AG08395 (cell line): Measurements from ENCODE around the gene STXBP3.
"Not testable (repeated sequence)": the region's sequence is repeated elsewhere in the genome, so short reads cannot be mapped to it uniquely, and the experiment has no call there.

Experiments used
- DNase-seq: peaks from one replicate; pipeline ENCODE4 v3.0.0; 2012; ENCODE audit warnings: mixed read lengths, low spot score

The STXBP3 gene

DNA sequence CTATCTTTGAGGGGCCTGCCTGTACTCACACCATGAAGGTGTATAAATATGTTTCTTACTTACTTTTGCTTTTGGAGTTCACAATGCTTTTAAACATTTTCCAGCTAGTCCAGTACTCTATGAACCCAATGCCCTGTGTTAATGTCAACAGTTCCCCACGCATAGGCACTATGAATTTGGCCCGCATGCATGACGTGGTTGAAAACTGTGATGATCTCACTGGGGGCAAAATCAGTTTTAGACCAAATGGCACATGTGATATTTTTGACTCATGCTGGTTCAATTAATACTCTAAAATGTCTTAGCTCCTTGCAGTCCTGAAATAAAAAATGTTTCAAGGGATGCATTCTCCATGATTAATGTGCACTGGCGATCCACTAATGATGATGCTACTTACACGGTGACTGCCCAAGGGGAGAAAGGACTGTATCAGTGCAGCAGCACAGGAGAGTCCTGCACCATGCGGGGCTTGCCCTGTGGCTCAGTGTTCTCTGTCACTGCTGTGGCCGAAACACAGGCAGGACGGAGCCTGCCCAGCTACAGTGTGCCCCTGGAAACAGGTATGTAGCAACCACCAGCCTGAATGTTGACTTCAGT is 18.0 kb upstream of the STXBP3 start:
- DNase-seq, result no peak

DNA sequence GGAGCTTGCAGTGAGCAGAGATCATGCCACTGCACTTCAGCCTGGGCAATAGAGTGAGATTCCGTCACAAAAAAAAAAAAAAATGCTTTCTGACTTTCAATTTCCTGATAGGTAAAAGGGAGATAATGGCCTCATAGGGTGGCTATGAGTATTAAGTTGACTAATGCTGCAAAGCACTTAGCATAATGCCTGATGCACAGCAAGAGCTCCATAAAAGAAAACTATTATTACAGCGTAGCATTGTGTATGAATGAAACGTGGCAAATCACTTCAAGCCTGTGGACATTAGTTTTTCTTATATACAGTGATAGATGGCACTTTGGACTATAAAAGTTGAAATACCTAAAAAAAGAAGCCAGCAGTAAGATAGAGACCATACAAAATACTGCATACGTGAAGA is 17.0 kb upstream of the STXBP3 start:
- no peak for DNase-seq

DNA sequence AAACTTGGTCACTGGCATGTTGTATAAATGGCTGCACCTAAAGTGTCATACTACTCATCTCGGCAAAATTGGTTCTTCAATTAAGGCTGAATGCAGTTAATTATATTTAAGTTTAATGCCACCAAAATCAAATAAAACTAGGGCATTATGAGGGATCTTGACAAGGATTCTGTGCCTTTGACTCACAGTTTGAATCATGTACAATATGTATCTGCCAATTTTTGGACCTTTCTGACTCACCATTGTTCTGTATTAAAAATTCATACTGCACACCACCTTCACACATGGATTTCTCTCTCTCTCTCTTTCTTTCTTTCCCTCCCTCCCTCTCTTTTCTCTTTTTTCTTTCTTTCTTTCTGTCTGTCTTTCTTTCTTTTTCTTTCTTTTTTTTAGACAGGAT is 14.1 kb upstream of the STXBP3 start:
- DNase-seq, result no peak

DNA sequence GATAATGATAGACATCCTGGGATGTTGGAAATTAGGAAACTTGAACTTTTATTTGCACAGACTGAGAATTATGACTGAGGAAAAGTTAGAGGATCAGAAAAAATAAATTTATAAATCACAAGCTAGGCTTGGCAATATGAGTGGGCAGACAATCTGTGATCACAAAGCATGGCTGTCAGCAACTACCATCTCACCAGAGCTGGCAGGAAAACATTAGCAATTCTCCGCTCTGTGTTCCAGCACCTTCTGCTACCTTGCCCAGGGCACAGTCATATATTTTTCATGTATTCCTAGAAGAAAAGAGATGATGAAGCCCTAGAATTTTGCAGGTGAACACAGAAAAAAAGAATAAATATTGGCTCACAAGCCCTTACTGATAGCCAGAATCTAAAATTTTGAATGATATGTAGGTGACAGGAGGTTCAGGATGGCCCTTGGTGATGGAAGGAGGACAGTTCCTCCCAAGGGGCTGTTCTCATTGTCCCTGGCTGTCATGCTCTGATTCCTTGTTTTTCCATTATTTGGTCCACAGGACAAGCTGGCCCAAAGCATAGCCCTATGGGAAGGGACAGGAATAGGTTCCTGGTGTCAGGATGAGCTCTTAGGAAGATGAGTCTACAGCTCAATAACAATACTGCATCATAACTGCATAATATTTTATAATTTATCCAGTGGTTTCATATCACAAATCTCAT is 12.2 kb upstream of the STXBP3 start:
- no peak for DNase-seq

DNA sequence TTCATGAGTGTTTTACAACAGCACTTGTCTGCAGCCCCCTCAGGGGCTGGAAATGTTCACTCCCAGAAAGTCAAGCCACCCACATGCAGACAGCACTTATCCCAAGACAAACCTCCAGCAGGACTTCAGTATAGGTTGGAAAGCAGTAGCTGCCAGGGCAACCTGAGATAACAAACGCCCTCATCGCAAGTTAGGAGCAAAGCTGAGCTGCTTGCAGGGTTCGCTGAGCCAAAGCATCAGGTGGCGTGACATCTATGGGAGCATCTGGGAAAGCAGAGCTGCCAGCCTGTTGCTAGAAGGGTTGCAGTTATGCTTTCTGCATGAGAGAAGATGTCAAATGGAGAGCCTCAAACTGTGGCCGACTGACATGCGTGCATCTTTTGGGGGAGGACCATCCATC is 4.2 kb upstream of the STXBP3 start:
- DNase-seq, result no peak

DNA sequence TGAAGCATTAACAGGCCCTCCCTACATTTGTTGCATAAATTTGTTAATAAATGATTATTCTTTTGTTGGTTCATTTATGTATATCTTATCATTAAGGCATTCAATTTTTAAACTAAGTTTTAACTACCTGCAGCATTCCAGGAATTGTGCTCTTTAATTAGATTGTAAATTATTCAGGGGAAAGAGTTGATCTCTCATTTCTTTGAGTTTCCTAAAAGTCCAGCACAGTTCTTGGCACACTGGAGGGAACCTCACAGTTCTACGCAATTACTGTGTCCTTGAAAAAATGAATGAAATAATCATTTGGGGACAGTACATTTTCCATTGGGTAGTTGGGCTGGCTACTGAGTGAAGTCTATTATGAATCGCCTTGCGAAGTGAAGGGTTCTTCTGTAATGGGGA is 493 bp upstream of the STXBP3 start:
- no peak for DNase-seq

DNA sequence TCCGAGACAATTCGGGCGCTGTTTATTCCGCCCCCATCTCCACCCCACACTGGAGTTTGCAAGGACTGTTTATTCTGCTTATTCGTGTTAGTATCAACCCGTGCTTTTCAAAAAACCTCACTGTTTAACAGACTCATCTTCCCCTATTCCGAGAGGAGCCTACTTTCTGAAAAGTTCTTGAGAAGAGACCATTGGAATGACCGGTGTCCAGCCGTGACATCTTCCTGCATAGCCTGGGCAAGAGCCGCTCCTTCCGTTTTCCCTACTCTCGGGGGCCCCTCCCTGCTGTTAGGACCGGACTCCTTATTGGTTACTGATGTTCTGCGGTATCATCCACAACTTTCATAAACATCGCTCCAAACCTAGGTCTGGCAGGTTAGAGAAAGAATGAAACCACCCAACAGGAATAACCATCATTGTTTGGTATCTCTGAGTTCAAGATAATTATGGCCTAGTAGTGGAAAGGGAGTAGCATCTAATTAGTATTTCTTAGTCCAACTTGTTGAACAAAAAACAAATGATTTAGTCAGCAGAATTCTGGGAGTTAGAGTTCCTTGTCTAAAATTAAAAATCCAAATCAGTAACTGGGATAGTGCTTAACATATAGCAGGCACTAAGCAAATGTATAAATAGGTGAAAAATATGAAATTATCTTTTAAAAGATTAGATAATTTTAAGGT is 837 bp downstream of the STXBP3 start:
- peak; percentile 89 for DNase-seq

DNA sequence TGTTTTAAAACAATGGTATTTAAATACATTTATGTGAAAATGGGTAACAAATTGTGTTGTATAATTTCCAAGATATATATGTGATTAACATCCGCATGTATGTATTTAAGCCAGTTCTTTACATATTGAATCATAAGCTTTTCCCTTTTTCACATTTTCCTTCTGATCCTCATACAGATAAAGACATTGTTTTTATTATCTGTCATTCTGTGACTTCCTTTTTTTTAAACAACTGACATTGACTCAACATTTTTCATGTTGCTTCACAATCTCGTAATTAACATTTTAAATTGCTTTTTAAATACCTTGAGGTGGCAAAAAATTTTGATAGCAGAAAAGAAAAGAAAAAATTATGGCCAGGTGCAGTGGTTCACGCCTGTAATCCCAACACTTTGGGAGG is 1.4 kb downstream of the STXBP3 start:
- DNase-seq, result no peak

DNA sequence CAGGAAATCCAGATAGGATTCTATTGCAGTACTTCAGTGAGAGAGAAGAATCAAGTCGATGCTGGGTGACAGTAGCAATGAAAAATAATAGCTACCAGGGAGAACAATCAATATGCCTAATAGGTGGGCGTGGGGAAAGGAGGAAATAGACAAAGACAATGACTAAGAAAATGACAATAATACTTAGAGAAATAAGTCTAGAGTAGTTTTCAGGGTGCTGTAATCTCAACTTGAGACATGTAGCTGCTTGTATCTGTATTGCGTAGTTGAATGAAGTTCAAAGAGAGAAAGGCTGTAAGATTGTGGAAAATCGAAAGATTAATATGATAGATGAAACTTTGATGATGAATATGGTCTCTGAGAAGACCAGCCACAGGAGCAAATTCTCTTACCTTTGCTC is 2.6 kb downstream of the STXBP3 start:
- no peak for DNase-seq

DNA sequence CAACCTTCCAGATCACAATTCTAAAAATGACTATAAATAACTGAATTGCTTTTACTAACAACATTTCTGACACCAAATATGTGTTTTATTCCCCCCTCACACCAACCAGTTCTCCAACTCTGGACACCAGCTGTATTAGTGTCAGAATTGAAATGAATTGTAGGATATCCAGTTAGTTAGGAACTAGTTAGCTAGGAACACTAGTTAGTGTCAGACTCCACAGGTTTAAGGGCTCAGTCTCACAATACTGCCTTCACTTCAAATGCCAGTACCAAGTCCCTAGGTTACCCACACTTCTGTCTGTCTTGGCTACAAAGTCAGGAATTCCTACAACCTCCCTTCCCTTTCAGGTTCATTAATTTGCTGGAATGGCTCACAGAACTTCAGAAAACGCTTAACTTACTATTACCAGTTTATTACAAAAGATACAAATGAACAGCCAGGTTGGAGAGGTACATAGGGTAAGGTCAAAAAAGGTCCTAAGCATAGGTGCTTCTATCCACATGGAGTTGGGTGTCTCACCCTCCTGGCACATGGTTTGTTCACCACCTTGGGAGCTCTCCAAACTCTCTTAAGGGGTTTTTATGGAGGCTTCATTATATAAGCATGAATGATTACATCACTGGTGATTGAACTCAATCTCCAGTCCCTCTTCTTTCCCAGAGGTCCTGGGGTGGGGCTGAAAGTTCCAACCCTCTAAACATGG is 4.2 kb downstream of the STXBP3 start:
- DNase-seq, result no peak

DNA sequence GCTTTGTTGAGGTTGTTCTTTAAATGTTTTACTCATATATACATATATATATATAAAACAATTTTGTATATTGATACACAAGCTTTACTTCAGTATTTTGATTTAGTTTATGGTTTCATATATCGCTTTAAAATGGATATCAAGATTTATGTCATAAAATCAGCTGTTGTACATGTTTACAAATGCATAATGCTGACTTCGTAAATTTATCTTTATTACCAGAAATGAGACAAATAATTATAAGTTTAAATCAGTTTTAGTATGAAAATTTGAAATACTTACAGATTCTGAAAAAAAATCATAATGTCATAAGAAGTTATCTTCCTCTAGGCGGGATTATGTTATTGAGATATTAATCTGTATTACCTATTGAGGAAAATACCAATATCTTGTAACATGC is 6.9 kb downstream of the STXBP3 start:
- DNase-seq, result no peak

DNA sequence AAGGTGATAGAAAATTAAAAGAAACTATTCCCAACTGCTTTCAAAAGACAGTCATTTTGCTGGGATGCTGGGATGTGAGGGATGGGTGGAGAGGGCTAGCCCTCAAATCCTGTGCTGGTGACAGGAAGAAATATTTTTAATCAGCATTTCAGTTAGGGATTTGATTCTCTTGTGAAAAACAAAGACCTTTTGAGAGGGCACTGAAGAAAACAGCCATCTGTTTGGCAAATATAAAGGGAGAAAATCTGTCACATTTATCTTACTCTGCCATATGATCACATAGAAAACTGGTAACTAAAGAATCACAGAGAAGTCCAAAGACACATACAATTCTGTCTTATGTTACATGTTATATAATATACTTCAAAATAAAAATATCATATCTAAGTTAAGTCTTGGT is 12.3 kb downstream of the STXBP3 start:
- DNase-seq, result no peak

DNA sequence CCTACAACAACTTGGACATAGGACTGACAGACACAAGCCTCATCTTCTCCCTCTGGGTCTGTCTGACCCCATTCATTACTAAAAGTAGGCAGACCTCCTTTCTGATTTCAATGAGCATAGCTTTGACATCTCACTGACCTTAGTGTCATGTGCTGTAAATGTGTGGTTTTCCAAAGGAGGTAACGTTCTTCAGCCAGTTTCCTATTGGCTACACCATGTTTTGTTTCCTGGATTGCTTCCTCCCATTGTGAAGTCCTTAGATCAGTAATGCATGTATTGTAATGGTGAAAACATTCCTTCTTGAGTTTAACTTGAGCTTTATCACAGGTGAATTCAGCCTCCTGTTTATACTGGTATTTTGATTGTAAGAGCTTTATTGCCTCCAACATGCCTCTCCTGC is 20.6 kb downstream of the STXBP3 start:
- DNase-seq, result no peak

DNA sequence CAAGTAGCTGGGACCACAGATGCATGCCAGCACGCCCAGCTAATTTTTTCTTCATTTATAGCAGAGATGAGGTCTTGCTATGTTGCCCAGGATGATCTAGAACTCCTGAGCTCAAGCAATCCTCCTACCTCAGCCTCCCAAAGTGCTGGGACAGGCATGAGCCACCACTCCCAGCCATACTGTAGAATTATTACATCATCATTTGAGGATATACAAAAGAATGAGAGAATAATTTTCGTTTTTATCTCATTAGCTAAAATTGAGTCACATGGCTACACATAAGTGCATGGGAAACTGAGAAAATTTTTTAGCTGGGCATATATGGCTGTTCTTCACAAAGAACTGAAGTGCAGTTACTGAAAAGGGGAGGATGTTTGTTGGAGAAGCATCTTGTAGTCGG is 21.2 kb downstream of the STXBP3 start:
- DNase-seq, result no peak

DNA sequence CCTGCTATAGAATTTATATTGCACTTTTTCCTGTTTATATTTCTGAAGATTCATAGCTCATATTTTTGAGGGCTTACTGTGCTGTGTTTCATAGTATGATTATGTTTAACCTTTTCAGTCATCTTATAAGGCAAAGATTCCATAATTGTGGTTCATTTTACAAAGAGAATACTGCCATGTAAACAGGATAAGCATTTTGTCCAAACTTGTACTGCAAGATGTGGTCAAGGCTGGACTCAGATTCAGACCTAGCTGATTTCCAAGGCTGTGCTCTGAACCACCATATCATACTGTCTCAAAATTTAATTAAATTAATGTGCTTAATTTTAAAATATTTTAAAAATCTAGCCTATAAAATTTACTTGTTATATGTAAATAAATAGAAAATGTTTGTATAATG is 31.4 kb downstream of the STXBP3 start:
- DNase-seq, result no peak

DNA sequence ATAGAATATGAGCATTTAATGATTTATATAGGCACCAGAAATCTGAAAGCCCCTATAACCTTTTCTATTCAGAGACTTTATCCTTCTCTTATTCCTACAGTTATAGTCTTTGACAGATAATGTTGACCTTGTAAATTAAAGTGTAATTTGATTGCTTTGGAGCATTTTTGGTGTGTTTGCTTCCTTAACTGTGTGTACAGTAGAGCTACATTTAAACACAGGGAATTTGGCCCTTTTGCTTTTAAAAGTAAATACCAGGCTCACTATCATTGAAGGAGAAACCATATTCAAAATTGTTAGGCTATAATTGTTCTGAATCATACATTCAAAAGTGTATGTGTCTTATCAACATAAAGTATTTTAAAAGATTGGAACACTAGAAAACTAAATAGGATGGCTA is 33.0 kb downstream of the STXBP3 start:
- no peak for DNase-seq

DNA sequence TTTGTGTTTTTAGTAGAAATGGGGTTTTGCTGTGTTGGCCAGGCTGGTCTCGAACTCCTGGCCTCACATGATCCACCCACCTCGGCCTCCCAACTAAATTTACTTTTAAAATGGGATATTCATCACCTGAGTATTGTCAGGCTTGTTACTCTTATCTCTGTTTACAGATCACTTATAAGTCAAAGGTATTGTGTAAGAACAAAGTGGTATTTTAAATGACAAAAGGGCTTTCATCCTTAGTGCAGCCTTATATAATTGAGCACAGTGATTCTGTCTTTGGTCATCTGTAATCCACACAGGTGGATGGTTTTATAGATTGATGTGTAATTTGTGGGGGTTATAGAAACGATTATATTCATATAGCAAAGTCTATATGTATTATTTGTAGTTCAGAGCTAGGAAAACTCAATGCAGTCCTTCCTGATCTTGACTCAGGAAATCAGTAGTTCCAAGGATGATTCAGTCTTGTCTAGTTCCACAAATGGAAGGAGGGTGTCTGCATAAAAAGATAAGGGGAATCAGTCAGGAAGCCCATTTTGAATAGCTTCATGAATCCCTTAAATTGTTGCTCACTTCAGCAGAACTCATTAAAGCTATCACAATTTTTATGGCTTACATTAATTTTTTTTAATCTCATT is 34.6 kb downstream of the STXBP3 start:
- no peak for DNase-seq

DNA sequence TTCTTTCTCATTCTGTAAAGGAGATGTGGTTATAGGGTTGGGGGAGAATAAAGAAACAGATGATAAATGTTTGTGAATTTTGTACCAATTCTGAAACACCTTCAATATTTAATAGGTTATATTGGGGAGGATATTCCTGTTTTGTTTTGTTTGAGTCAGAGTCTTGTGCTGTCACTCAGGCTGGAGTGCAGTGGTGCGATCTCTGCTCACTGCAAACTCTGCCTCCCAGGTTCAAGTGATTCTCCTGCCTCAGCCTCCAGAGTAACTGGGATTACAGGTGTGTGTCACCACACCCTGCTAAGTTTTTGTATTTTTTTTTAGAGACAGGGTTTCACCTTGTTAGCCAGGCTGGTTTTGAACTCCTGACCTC is 35.1 kb downstream of the STXBP3 start:
- not testable (repeated sequence) for DNase-seq

DNA sequence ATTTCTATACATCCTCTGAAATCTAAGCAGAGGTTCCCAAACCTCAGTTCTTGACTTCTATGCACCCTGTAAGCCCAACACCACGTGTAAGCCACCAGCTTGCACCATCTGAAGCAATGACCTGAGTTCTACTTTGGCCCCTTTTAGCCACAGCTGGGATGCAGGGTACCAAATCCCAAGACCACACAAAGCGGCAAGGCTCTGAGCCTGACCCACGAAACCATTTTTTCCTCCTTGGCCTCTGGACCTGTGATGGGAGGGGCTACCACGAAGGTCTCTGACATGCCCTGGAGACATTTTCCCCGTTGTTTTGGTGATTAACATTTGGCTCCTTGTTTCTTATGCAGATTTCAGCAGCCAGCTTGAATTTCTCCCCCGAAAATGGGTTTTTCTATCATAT is 38.8 kb downstream of the STXBP3 start:
- DNase-seq, result no peak

DNA sequence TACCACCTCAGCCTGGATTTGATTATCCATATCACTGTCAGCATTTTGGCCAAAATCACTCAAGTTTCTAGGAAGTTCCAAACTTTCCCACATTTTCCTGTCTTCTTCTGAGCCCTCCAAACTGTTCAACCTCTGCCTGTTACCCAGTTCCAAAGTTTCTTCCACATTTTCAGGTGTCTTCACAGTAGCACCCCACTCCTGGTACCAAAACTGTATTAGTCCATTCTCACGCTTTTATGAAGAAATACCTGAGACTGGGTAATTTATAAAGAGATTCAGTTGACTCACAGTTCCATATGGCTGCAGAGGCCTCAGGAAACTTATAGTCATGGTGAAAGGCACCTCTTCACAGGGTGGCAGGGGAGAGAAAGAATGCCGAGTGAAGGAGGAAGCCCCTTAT is 39.4 kb downstream of the STXBP3 start:
- no peak for DNase-seq

DNA sequence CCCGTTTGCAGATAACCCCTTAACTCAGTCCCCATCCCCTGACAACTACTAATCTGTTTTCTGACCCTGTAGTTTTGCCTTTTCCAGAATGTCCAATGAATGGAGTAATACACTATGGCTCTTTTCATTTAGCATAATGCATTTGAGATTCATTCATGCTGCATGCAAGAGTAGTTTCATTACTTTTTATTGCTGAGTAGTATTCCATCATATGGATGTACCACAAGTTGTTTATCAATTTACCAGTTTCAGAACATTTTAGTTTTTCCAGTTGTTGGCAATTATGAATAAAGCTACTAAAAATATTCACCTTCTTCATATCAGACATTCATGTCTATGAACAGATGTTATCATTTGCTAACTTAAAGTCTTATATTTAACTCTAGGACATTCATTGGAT is 45.3 kb downstream of the STXBP3 start:
- no peak for DNase-seq

DNA sequence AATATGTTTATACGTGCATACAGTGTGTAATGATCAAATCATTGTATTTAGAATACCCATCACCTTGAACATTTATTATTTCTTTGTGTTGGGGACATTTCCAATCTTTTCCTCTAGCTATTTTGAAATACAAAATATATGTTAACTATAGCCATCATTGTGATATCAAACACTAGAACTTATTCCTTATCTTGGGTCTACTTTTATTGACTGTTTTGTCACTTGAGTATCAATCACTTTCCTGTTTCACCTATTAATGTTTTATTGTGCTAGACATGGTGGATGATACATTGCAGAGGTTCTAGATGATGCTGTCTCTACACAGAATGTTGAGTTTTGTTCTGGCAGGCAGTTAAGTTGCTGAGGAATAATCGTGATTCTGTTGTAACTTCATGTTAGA is 45.9 kb downstream of the STXBP3 start:
- DNase-seq, result no peak

DNA sequence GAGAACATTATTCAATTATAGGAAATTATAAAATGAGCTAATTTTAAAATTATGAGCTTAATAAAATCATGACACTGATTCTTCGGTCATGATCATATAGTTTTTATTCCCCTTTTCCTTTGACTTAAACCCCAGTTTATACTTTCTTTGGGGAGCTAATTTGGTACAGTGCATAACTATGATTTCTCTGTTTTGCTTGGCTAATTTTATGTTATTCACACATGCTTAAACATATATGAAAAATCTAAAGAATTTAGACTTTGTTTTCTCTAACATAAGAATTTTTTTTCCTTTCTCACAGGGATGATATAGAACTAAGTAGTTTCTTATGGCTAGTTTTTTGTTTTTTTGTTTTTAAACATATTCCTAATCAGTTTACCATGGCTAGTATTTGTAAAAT is 52.5 kb downstream of the STXBP3 start:
- DNase-seq, result no peak
